Ishikawa (cell line): ENCODE measurements around the gene LIN7C.

Experiments used
- CEBPB ChIP-seq: IDR thresholded peaks from 2 replicates; pipeline ENCODE4 v1.6.1; 2012
- CREB1 ChIP-seq: IDR thresholded peaks from 2 replicates; pipeline ENCODE4 v1.6.1; 2012; ENCODE audit warnings: low read depth
- EGR1 ChIP-seq: IDR thresholded peaks from 2 replicates; pipeline ENCODE4 v1.6.1; 2012
- EP300 ChIP-seq: IDR thresholded peaks from 2 replicates; pipeline ENCODE4 v1.6.1; 2012; ENCODE audit warnings: borderline replicate concordance
- FOXM1 ChIP-seq: IDR thresholded peaks from 2 replicates; pipeline ENCODE4 v1.6.1; 2012; ENCODE audit warnings: low read depth, borderline replicate concordance
- NFIC ChIP-seq: IDR thresholded peaks from 2 replicates; pipeline ENCODE4 v1.6.1; 2012
- RAD21 ChIP-seq: IDR thresholded peaks from 2 replicates; pipeline ENCODE4 v1.6.1; 2012; ENCODE audit warnings: low read depth
- TAF1 ChIP-seq: IDR thresholded peaks from 2 replicates; pipeline ENCODE4 v1.6.1; 2012; ENCODE audit warnings: low read depth, mild to moderate bottlenecking
- TCF12 ChIP-seq: IDR thresholded peaks from 2 replicates; pipeline ENCODE4 v1.6.1; 2012; ENCODE audit warnings: low read depth
- TEAD4 ChIP-seq: IDR thresholded peaks from 2 replicates; pipeline ENCODE4 v1.6.1; 2012
- USF1 ChIP-seq: IDR thresholded peaks from 2 replicates; pipeline ENCODE4 v1.6.1; 2012
- YY1 ChIP-seq: IDR thresholded peaks from 2 replicates; pipeline ENCODE4 v1.6.1; 2012; ENCODE audit warnings: low read depth
- ZBTB7A ChIP-seq: IDR thresholded peaks from 2 replicates; pipeline ENCODE4 v1.6.1; 2012; ENCODE audit warnings: low read depth
- TF ChIP-seq, protein P1 (sequence below): IDR thresholded peaks from 2 replicates; pipeline ENCODE4 v1.6.1; 2012
- TF ChIP-seq, protein P2 (sequence below): IDR thresholded peaks from 2 replicates; pipeline ENCODE4 v1.6.1; 2012; ENCODE audit warnings: low read depth, mild to moderate bottlenecking

LIN7C gene

DNA sequence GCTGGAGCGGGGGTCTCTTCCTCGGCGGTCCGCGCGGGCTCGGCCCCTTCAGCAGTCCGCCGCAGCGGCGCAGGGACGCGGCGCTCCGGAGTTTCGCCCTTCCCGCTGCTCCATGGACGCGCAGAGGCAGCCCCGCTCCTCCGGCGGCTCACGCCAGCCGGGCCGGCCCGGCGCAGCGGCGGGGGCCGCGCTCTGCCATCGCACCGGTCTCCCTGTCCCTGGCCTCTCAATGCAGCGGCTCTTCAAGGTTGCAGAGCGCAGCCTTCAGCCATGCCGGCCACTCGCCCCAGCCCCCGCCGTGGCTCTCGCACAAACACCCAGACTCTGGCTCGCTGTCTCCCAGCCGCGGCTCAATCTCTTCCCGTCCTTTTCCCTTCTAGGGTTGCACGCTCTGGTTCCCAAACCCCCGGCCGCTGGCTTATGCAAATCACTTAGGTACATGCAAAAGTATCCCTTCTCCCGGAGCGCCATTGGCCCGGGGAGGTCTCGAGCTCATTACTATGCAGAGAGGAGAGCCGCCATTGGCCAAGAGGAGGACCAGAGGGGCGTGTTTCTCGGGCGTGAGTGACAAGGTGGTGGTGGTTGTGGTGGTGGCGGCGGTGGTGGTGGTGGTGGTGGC lies 34.1 kb downstream of the LIN7C start, which contains the start of gene LGR4:
TSS of gene LGR4 (minus strand) at position 393 of the 619 bp plus-strand sequence. CDS start 488 bp downstream, outside the sequence.
- no peak; the same call in 1 of the 2 replicates for TF ChIP-seq TCF12
- peak; percentile 81 for TF ChIP-seq TAF1
- no peak for TF ChIP-seq USF1
- TF ChIP-seq, protein P1, sequence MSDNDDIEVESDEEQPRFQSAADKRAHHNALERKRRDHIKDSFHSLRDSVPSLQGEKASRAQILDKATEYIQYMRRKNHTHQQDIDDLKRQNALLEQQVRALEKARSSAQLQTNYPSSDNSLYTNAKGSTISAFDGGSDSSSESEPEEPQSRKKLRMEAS = peak; percentile 32; the same call in 1 of the 2 replicates
- TF ChIP-seq RAD21 = no peak
- no peak for TF ChIP-seq EP300
- no peak for TF ChIP-seq CEBPB

DNA sequence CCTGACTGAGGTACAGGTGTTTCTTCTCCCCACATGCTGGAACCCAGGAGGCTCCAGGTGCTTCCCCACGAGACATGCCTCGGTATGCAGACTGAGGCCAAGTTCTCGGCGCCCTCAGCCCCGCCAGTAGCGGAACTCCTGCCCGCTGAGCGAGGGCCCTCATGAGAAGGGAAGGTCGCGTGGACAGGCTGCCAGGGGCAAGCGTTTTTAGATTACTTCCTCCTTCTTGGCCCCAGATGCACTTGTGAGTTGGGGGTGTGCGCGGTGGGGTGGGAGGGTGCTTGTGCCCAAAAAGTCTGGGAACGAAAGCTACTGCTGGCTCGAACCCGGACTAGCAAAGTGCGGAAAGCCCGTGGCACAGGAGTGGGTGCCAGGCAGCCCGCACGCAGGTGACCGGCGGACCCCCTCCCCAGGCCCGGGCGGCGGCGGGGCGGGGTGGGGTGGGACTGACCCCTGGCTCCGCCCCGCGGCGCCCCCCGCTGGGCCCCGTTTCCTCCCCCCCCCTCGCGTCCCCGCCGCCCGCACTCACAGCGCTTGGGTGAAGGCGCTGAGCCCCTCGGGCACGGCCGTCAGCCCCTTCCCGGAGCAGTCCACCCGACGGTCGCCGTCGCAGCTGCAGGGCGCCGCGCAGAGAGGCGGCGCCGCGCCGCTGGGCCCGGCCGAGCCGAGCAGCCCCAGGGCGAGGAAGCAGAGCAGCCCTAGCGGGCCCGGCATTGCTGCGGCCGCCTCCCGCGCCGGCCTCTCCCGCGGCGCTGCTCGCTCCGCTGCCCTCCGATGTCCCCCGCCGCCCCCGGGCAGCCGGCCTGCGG lies 34.8 kb downstream of the LIN7C start:
- TF ChIP-seq, protein P1 = no peak
- TF ChIP-seq TEAD4 = no peak
- TF ChIP-seq RAD21 = no peak
- no peak for TF ChIP-seq EP300
- no peak for TF ChIP-seq TAF1
- no peak for TF ChIP-seq FOXM1

- no peak for TF ChIP-seq FOXM1
These were observed 35.6 kb downstream of the LIN7C start for GRCh38 chr11:27470826-27471588.

GRCh38 chr11:27470166-27470565 lies 36.4 kb downstream of the LIN7C start:
- TF ChIP-seq EGR1 (no peak), RAD21 (no peak), TCF12 (no peak), NFIC (no peak), ZBTB7A (no peak), YY1 (no peak), FOXM1 (no peak), TEAD4 (no peak), TAF1 (no peak), USF1 (no peak), CREB1 (no peak)
- TF ChIP-seq, protein P2, sequence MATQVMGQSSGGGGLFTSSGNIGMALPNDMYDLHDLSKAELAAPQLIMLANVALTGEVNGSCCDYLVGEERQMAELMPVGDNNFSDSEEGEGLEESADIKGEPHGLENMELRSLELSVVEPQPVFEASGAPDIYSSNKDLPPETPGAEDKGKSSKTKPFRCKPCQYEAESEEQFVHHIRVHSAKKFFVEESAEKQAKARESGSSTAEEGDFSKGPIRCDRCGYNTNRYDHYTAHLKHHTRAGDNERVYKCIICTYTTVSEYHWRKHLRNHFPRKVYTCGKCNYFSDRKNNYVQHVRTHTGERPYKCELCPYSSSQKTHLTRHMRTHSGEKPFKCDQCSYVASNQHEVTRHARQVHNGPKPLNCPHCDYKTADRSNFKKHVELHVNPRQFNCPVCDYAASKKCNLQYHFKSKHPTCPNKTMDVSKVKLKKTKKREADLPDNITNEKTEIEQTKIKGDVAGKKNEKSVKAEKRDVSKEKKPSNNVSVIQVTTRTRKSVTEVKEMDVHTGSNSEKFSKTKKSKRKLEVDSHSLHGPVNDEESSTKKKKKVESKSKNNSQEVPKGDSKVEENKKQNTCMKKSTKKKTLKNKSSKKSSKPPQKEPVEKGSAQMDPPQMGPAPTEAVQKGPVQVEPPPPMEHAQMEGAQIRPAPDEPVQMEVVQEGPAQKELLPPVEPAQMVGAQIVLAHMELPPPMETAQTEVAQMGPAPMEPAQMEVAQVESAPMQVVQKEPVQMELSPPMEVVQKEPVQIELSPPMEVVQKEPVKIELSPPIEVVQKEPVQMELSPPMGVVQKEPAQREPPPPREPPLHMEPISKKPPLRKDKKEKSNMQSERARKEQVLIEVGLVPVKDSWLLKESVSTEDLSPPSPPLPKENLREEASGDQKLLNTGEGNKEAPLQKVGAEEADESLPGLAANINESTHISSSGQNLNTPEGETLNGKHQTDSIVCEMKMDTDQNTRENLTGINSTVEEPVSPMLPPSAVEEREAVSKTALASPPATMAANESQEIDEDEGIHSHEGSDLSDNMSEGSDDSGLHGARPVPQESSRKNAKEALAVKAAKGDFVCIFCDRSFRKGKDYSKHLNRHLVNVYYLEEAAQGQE = no peak
- TF ChIP-seq, protein P1 = no peak

- TF ChIP-seq EP300 = no peak
- no peak for TF ChIP-seq CREB1
These were observed 37.4 kb downstream of the LIN7C start for GRCh38 chr11:27468995-27469695.

DNA sequence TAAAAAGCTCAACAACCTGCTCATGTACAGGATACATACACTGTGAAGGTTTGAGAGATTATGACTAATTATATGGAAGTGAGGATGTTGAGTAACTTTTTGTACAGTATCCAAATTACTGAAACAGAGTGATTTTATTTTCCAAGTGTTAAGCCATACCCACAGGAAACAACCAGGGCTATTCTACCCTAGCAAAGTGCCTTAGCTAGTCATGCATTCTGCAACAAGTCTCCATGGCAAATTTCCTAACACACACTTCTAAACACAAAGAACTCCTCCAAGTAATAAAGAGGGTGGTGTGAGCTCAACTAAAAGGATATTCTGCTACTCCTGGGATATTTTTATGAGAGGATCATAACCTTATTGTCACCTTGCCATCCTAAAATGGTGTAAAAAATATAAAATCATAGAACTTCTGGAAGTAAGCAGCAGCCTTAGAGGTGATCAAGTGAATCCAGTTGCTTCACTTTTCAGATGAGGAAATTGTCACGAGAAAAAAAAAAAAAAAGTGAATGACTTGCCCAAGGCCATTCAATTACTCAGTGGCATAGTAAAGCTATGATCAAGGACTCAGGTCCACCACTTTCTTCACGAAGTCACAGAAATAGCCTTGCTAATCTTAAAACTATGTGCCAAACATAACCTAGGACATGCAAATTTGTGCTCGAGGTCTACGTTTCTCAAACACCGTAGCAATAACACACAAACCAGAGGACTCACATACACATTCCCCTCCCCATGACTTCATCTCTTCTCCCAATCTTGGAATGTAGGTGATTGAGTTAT lies 38.2 kb downstream of the LIN7C start:
- TF ChIP-seq YY1 = no peak
- no peak for TF ChIP-seq TAF1
- TF ChIP-seq EP300 = no peak
- no peak for TF ChIP-seq CEBPB
- no peak for TF ChIP-seq USF1
- TF ChIP-seq TCF12 = no peak
- TF ChIP-seq NFIC = peak; percentile 20; the same call in 1 of the 2 replicates
- no peak for TF ChIP-seq TEAD4
- TF ChIP-seq RAD21 = no peak
